K562 (cell line): ENCODE measurements around the gene HPD. TPM values are rescaled to one million over a fixed set of nuclear protein-coding genes. Genes with fewer than 3 reads are reported as not detected.

Experiments
- CREM ChIP-seq: IDR thresholded peaks from 2 replicates; pipeline ENCODE4 v1.6.1; 2014; ENCODE audit warnings: antibody characterized with exemption, low read depth
- KDM1A ChIP-seq, 2 experiments: fragments of 450-650 bp; IDR thresholded peaks; 2 replicates each; pipeline ENCODE4 v1.6.1; 2016; ENCODE audit warnings: mild to moderate bottlenecking in 2 of 2
- KDM4B ChIP-seq, 2 experiments: fragments of 450-650 bp in 1 of 2; sonication (generic) in 1 of 2; IDR thresholded peaks; 2 replicates each; pipeline ENCODE4 v1.6.1; 2016 to 2017; ENCODE audit warnings: borderline replicate concordance in 2 of 2, antibody characterized with exemption in 1 of 2, low read depth in 1 of 2, mild to moderate bottlenecking in 1 of 2
- KDM5B ChIP-seq: fragments of 200-600 bp; sonication (generic); IDR thresholded peaks from 2 replicates; pipeline ENCODE4 v1.6.1; 2012; ENCODE audit warnings: low read depth, mild to moderate bottlenecking, moderate library complexity, low read length, control low read depth, inconsistent platforms; ENCODE audit not compliant: insufficient replicate concordance
- MAFF ChIP-seq: IDR thresholded peaks from 2 replicates; pipeline ENCODE4 v1.6.1; 2012; ENCODE audit warnings: low read length, improper control_type of control experiment
- MIER1 ChIP-seq: fragments of 450-650 bp; IDR thresholded peaks from 2 replicates; pipeline ENCODE4 v1.6.1; 2016; ENCODE audit warnings: antibody characterized with exemption, mild to moderate bottlenecking, low read depth
- XRCC5 ChIP-seq: fragments of 200-400 bp; formaldehyde crosslinking; IDR thresholded peaks from 2 replicates; pipeline ENCODE4 v1.6.1; 2017; ENCODE audit warnings: low read depth, mild to moderate bottlenecking, low read length
- ZKSCAN1 ChIP-seq: fragments of 150-350 bp; IDR thresholded peaks from 2 replicates; pipeline ENCODE4 v1.6.1; 2016; ENCODE audit warnings: low read depth, low read length
- ZNF224 ChIP-seq: sonication (generic); formaldehyde crosslinking; IDR thresholded peaks from 2 replicates; pipeline ENCODE4 v1.8.0; 2022; ENCODE audit warnings: mild to moderate bottlenecking, missing genetic modification reagents
- ZNF444 ChIP-seq: fragments of 250-450 bp; sonication (Bioruptor Pico); IDR thresholded peaks from 2 replicates; pipeline ENCODE4 v1.4.0; 2020; ENCODE audit warnings: mild to moderate bottlenecking, moderate library complexity
- polyA plus RNA-seq, 8 experiments: library from polyadenylated mRNA; depleted of rRNA in 4 of 8; stranded (reverse) in 5 of 8; unstranded in 3 of 8; fragments of >200 nt; fragmentation: Nextera tagmentation in 2 of 8; fragmentation: Illumina TruSeq in 1 of 8; extraction: Ambion mirVana in 2 of 8; extraction: Trizol in 1 of 8; gene quantifications; 2 replicates each; pipeline versions ENCODE4 v1.2.1 to v1.2.3, GENCODE V29; 2011 to 2014; ENCODE audit warnings: inconsistent platforms in 1 of 8, missing spikeins in 1 of 8
- total RNA-seq, 7 experiments: library from RNA; depleted of rRNA in 6 of 7; stranded (reverse); fragments of >200 nt in 6 of 7; fragmentation: Illumina TruSeq in 2 of 7; extraction: Trizol in 2 of 7; gene quantifications; 2 replicates each; pipeline versions ENCODE4 v1.2.1 to v1.2.3, GENCODE V29; 2011 to 2021; ENCODE audit warnings: low replicate concordance in 1 of 7
- TF ChIP-seq, protein P1 (sequence below): fragments of 250-450 bp; sonication (Bioruptor Pico); IDR thresholded peaks from 2 replicates; pipeline ENCODE4 v1.8.0; 2022; ENCODE audit warnings: inconsistent platforms, mild to moderate bottlenecking, moderate library complexity, borderline replicate concordance
- TF ChIP-seq, protein P2 (sequence below): IDR thresholded peaks from 3 replicates; pipeline ENCODE4 v1.6.1; 2011; ENCODE audit warnings: borderline replicate concordance, mild to moderate bottlenecking, moderate library complexity; ENCODE audit not compliant: insufficient read length; ENCODE audit errors: extremely low read depth
- TF ChIP-seq, protein P3 (sequence below), 2 experiments: fragments of 450-650 bp; conservative IDR thresholded peaks; 2 replicates each; pipeline ENCODE4 v1.6.1; 2017; ENCODE audit warnings: mild to moderate bottlenecking in 2 of 2, moderate library complexity in 2 of 2
- TF ChIP-seq, protein P4 (sequence below): sonication (generic); formaldehyde crosslinking; IDR thresholded peaks from 2 replicates; pipeline ENCODE4 v1.8.1; 2023; ENCODE audit warnings: mild to moderate bottlenecking, missing genetic modification reagents
- TF ChIP-seq, protein P5 (sequence below): fragments of 450-650 bp; IDR thresholded peaks from 2 replicates; pipeline ENCODE4 v1.6.1; 2018; ENCODE audit not compliant: partially characterized antibody

HPD gene
- total and polyA plus RNA-seq, 9 of the 15 experiments (the other 6 are each of a cell fraction or from before 2014, with no cell fraction given): 0.06 to 0.29 (median 0.07) TPM; not detected in 4

DNA sequence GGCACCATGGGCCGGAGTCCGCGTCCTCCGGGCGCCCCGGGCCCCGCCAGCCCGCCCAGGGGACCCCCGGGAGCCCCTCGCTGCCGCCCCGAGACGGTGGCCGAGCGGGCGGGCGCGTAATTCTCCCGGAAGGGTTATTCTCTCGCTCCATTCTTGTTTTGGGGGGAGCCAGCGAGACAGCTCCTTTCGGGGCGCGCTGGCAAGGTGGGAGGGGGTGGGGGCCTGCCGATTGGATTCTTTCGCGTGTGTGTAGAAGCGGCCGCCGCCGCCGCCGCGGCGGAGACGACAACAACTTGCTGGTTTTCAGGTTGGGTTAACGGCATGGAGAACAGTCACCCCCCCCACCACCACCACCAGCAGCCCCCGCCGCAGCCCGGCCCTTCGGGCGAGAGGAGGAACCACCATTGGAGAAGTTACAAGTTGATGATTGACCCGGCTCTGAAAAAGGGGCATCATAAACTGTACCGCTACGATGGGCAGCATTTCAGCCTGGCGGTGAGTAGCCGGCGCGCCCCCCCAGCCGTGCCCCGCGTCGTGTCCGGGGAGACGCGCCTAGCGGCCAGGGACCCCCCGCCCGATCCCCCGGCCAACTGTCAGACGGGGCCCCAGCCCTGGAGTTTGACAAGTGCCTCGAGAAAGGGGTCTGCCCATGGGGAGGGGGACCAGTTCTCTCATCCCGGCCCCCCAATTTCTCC lies 54.1 kb downstream of the HPD start (continued):
- TF ChIP-seq XRCC5 (no peak), MIER1 (no peak), KDM1A (IDR thresholded peaks at IDR 0.05) (no peak), MAFF (no peak), KDM5B (peak; percentile 27), ZNF444 (CRISPR knock-in tag) (no peak), CREM (no peak), ZNF224 (no peak), KDM4B (IDR thresholded peaks at IDR 0.05; ENCODE audit: borderline replicate concordance in 2 of 2, low read depth in 1 of 2) (no peak), ZKSCAN1 (no peak)
- TF ChIP-seq, protein P1, sequence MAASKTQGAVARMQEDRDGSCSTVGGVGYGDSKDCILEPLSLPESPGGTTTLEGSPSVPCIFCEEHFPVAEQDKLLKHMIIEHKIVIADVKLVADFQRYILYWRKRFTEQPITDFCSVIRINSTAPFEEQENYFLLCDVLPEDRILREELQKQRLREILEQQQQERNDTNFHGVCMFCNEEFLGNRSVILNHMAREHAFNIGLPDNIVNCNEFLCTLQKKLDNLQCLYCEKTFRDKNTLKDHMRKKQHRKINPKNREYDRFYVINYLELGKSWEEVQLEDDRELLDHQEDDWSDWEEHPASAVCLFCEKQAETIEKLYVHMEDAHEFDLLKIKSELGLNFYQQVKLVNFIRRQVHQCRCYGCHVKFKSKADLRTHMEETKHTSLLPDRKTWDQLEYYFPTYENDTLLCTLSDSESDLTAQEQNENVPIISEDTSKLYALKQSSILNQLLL (CRISPR knock-in tag): no peak
- TF ChIP-seq, protein P2, sequence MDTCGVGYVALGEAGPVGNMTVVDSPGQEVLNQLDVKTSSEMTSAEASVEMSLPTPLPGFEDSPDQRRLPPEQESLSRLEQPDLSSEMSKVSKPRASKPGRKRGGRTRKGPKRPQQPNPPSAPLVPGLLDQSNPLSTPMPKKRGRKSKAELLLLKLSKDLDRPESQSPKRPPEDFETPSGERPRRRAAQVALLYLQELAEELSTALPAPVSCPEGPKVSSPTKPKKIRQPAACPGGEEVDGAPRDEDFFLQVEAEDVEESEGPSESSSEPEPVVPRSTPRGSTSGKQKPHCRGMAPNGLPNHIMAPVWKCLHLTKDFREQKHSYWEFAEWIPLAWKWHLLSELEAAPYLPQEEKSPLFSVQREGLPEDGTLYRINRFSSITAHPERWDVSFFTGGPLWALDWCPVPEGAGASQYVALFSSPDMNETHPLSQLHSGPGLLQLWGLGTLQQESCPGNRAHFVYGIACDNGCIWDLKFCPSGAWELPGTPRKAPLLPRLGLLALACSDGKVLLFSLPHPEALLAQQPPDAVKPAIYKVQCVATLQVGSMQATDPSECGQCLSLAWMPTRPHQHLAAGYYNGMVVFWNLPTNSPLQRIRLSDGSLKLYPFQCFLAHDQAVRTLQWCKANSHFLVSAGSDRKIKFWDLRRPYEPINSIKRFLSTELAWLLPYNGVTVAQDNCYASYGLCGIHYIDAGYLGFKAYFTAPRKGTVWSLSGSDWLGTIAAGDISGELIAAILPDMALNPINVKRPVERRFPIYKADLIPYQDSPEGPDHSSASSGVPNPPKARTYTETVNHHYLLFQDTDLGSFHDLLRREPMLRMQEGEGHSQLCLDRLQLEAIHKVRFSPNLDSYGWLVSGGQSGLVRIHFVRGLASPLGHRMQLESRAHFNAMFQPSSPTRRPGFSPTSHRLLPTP: no peak
- TF ChIP-seq, protein P3, sequence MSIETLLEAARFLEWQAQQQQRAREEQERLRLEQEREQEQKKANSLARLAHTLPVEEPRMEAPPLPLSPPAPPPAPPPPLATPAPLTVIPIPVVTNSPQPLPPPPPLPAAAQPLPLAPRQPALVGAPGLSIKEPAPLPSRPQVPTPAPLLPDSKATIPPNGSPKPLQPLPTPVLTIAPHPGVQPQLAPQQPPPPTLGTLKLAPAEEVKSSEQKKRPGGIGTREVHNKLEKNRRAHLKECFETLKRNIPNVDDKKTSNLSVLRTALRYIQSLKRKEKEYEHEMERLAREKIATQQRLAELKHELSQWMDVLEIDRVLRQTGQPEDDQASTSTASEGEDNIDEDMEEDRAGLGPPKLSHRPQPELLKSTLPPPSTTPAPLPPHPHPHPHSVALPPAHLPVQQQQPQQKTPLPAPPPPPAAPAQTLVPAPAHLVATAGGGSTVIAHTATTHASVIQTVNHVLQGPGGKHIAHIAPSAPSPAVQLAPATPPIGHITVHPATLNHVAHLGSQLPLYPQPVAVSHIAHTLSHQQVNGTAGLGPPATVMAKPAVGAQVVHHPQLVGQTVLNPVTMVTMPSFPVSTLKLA (conservative IDR thresholded peaks at IDR 0.05): peak in 1 of 2 experiments; percentile 35; a peak in 1 of 4 replicates
- TF ChIP-seq, protein P4, sequence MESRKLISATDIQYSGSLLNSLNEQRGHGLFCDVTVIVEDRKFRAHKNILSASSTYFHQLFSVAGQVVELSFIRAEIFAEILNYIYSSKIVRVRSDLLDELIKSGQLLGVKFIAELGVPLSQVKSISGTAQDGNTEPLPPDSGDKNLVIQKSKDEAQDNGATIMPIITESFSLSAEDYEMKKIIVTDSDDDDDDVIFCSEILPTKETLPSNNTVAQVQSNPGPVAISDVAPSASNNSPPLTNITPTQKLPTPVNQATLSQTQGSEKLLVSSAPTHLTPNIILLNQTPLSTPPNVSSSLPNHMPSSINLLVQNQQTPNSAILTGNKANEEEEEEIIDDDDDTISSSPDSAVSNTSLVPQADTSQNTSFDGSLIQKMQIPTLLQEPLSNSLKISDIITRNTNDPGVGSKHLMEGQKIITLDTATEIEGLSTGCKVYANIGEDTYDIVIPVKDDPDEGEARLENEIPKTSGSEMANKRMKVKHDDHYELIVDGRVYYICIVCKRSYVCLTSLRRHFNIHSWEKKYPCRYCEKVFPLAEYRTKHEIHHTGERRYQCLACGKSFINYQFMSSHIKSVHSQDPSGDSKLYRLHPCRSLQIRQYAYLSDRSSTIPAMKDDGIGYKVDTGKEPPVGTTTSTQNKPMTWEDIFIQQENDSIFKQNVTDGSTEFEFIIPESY: no peak
- TF ChIP-seq, protein P5, sequence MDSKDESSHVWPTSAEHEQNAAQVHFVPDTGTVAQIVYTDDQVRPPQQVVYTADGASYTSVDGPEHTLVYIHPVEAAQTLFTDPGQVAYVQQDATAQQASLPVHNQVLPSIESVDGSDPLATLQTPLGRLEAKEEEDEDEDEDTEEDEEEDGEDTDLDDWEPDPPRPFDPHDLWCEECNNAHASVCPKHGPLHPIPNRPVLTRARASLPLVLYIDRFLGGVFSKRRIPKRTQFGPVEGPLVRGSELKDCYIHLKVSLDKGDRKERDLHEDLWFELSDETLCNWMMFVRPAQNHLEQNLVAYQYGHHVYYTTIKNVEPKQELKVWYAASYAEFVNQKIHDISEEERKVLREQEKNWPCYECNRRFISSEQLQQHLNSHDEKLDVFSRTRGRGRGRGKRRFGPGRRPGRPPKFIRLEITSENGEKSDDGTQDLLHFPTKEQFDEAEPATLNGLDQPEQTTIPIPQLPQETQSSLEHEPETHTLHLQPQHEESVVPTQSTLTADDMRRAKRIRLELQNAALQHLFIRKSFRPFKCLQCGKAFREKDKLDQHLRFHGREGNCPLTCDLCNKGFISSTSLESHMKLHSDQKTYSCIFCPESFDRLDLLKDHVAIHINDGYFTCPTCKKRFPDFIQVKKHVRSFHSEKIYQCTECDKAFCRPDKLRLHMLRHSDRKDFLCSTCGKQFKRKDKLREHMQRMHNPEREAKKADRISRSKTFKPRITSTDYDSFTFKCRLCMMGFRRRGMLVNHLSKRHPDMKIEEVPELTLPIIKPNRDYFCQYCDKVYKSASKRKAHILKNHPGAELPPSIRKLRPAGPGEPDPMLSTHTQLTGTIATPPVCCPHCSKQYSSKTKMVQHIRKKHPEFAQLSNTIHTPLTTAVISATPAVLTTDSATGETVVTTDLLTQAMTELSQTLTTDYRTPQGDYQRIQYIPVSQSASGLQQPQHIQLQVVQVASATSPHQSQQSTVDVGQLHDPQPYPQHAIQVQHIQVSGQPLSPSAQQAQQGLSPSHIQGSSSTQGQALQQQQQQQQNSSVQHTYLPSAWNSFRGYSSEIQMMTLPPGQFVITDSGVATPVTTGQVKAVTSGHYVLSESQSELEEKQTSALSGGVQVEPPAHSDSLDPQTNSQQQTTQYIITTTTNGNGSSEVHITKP: peak; percentile 47
